ENCODE data around the gene PPP2R2C. TPM values are rescaled to one million over a fixed set of nuclear protein-coding genes. Genes with fewer than 3 reads are reported as not detected.

The PPP2R2C gene
- total RNA-seq, 2 experiments from 2014 or later: not detected

DNA sequence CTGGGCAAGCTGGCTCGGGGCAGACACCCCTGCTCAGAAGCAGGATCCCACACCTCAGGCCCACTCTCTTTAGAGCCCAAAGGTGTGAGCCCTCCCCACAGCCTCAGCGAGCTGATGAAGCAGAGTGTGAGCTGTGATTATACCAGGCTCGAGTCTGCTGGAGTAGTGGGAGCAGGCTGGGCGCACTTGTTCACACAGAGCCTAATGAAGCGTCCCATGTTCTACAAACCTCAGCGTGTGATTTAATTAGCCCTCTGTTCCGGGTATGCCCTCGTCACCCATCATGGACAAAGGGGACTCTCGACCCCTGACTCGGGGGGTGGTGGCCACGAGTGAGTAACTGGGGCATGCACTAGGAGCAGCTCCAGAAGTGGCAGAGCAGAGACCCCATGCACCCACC, 62.3 kb downstream of the PPP2R2C start:
- CTCF ChIA-PET (ENCODE audit: unreplicated experiment): no interaction called here
- BruUV-seq (replicated peaks): no TSS peak
- Histone ChIP-seq H3K36me3 (ENCODE audit: insufficient read depth, low read length) (no peaks in the 10 kb centered on the region), H3K4me1 (ENCODE audit: insufficient read depth, low read length, poor library complexity, severe bottlenecking) (no peaks in the 10 kb centered on the region), H3K9me3 (ENCODE audit: low read length) (no peaks in the 10 kb centered on the region), H3K27ac (ENCODE audit: low read depth, low read length, poor library complexity, severe bottlenecking) (no peak overlapping the region), H3K4me3 (ENCODE audit: low read depth, low read length, poor library complexity, severe bottlenecking) (no peak overlapping the region), H3K4me2 (ENCODE audit: low read length) (no peak overlapping the region), H4K20me1 (ENCODE audit: insufficient read depth, low read length) (no peaks in the 10 kb centered on the region), H3K79me2 (ENCODE audit: insufficient read depth, low read depth, low read length) (no peaks in the 10 kb centered on the region), H3K9me2 (ENCODE audit: insufficient read depth, low read length) (no peaks in the 10 kb centered on the region), H2AFZ (ENCODE audit: low read length) (no peak overlapping the region)
- TF ChIP-seq, protein P1, sequence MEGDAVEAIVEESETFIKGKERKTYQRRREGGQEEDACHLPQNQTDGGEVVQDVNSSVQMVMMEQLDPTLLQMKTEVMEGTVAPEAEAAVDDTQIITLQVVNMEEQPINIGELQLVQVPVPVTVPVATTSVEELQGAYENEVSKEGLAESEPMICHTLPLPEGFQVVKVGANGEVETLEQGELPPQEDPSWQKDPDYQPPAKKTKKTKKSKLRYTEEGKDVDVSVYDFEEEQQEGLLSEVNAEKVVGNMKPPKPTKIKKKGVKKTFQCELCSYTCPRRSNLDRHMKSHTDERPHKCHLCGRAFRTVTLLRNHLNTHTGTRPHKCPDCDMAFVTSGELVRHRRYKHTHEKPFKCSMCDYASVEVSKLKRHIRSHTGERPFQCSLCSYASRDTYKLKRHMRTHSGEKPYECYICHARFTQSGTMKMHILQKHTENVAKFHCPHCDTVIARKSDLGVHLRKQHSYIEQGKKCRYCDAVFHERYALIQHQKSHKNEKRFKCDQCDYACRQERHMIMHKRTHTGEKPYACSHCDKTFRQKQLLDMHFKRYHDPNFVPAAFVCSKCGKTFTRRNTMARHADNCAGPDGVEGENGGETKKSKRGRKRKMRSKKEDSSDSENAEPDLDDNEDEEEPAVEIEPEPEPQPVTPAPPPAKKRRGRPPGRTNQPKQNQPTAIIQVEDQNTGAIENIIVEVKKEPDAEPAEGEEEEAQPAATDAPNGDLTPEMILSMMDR (conservative IDR thresholded peaks at IDR 0.05; ENCODE audit: low read length): no peak
- TF ChIP-seq EZH2phosphoT487 (IDR thresholded peaks at IDR 0.05; ENCODE audit: borderline replicate concordance, low read depth, low read length): no peak
- POLR2A ChIA-PET: no interaction called here
- DNase-seq (ENCODE audit: low spot score): no peak
- intact Hi-C loops (cut with micrococcal nuclease; ENCODE audit: unreplicated experiment): no loop called here

DNA sequence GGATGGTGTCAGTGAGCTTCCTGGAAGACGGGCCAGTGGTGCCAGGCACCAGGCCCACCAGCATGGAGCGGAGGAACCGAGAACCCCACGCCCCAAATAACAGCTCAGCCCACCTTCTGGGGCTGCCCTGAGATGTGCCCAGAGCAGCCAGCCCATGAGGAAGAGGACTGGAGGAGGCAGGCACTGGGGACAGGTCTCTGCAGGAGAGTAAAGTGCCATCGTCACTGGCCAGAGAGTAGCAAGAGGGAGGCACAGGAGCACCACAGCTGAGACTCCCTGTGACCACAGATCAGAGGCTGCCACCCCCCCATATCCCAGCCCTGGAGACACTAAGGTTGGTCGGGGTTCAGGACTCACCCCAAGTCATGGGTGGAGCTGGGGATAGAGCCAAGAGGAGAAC, 63.0 kb downstream of the PPP2R2C start:
- Histone ChIP-seq H3K4me2 (ENCODE audit: low read length) (no peak overlapping the region), H3K9me3 (ENCODE audit: low read length) (no peaks in the 10 kb centered on the region), H4K20me1 (ENCODE audit: insufficient read depth, low read length) (no peaks in the 10 kb centered on the region), H2AFZ (ENCODE audit: low read length) (no peak overlapping the region), H3K9me2 (ENCODE audit: insufficient read depth, low read length) (no peaks in the 10 kb centered on the region), H3K4me3 (ENCODE audit: low read depth, low read length, poor library complexity, severe bottlenecking) (no peak overlapping the region), H3K36me3 (ENCODE audit: insufficient read depth, low read length) (no peaks in the 10 kb centered on the region), H3K79me2 (ENCODE audit: insufficient read depth, low read depth, low read length) (no peaks in the 10 kb centered on the region), H3K4me1 (ENCODE audit: insufficient read depth, low read length, poor library complexity, severe bottlenecking) (no peaks in the 10 kb centered on the region), H3K27ac (ENCODE audit: low read depth, low read length, poor library complexity, severe bottlenecking) (no peak overlapping the region)
- intact Hi-C loops (cut with micrococcal nuclease; ENCODE audit: unreplicated experiment): no loop called here
- BruUV-seq (replicated peaks): no TSS peak
- ChIA-PET POLR2A (no interaction called here), CTCF (ENCODE audit: unreplicated experiment) (no interaction called here)
- no peak for DNase-seq (ENCODE audit: low spot score)
- TF ChIP-seq, protein P1 (conservative IDR thresholded peaks at IDR 0.05; ENCODE audit: low read length): no peak
- no peak for TF ChIP-seq EZH2phosphoT487 (IDR thresholded peaks at IDR 0.05; ENCODE audit: borderline replicate concordance, low read depth, low read length)

GRCh38 chr4:6408263-6408662, 64.2 kb downstream of the PPP2R2C start:
- intact Hi-C loops (cut with micrococcal nuclease; ENCODE audit: unreplicated experiment): no loop called here
- no peaks in the 10 kb centered on the region for H3K4me1 ChIP-seq (ENCODE audit: insufficient read depth, low read length, poor library complexity, severe bottlenecking)
- CTCF ChIA-PET (ENCODE audit: unreplicated experiment): interaction anchor here (0.6 kb wide), 1 partner anchor 79 kb away, joined by 4 read pairs; no protein-coding TSS in a partner anchor
- H3K9me3 ChIP-seq (ENCODE audit: low read length): no peaks in the 10 kb centered on the region
- no peaks in the 10 kb centered on the region for H3K36me3 ChIP-seq (ENCODE audit: insufficient read depth, low read length)
- H4K20me1 ChIP-seq (ENCODE audit: insufficient read depth, low read length): no peaks in the 10 kb centered on the region
- no peaks in the 10 kb centered on the region for H3K9me2 ChIP-seq (ENCODE audit: insufficient read depth, low read length)
- POLR2A ChIA-PET: interaction anchor here (0.7 kb wide), 1 partner anchor 486 kb away, joined by 3 read pairs; no protein-coding TSS in a partner anchor
- H3K79me2 ChIP-seq (ENCODE audit: insufficient read depth, low read depth, low read length): no peaks in the 10 kb centered on the region
- no peak overlapping the region for H3K4me3 ChIP-seq (ENCODE audit: low read depth, low read length, poor library complexity, severe bottlenecking)
- H3K27ac ChIP-seq (ENCODE audit: low read depth, low read length, poor library complexity, severe bottlenecking): no peak overlapping the region
- no TSS peak for BruUV-seq (replicated peaks)
- H2AFZ ChIP-seq (ENCODE audit: low read length): no peak overlapping the region
- H3K4me2 ChIP-seq (ENCODE audit: low read length): no peak overlapping the region
- TF ChIP-seq, protein P1 (conservative IDR thresholded peaks at IDR 0.05; ENCODE audit: low read length): no peak
- no peak for TF ChIP-seq EZH2phosphoT487 (IDR thresholded peaks at IDR 0.05; ENCODE audit: borderline replicate concordance, low read depth, low read length)
- DNase-seq (ENCODE audit: low spot score): peak; percentile 20

Data from OCI-LY7 (cell line).